Measurements from ENCODE around the gene HNRNPH3. TPM values are rescaled to one million over a fixed set of nuclear protein-coding genes. Genes with fewer than 3 reads are reported as not detected.

The HNRNPH3 gene
- total RNA-seq, 4 donors from 2014 or later, result 37.7 to 75.1 (median 52.1) TPM

- TF ChIP-seq, protein P1, sequence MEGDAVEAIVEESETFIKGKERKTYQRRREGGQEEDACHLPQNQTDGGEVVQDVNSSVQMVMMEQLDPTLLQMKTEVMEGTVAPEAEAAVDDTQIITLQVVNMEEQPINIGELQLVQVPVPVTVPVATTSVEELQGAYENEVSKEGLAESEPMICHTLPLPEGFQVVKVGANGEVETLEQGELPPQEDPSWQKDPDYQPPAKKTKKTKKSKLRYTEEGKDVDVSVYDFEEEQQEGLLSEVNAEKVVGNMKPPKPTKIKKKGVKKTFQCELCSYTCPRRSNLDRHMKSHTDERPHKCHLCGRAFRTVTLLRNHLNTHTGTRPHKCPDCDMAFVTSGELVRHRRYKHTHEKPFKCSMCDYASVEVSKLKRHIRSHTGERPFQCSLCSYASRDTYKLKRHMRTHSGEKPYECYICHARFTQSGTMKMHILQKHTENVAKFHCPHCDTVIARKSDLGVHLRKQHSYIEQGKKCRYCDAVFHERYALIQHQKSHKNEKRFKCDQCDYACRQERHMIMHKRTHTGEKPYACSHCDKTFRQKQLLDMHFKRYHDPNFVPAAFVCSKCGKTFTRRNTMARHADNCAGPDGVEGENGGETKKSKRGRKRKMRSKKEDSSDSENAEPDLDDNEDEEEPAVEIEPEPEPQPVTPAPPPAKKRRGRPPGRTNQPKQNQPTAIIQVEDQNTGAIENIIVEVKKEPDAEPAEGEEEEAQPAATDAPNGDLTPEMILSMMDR (IDR thresholded peaks at IDR 0.05), result no peak
- no peak for TF ChIP-seq POLR2A (IDR thresholded peaks at IDR 0.05)
- Histone ChIP-seq H3K9me3 (no peaks in the 10 kb centered on the region), H3K4me3 (peak overlapping the region in 1 of 4 donors; percentile 26), H3K36me3 (no peaks in the 10 kb centered on the region), H3K4me1 (peaks cover 0 to 12% (median 0%) of the 10 kb centered on the region in 4 donors), H3K27ac (peak overlapping the region; percentile 49 to 69 (median 59)), H3K27me3 (no peaks in the 10 kb centered on the region)
- DNase-seq, result no peak
These were observed 3.7 kb upstream of the HNRNPH3 start for GRCh38 chr10:68327889-68328786.

- Histone ChIP-seq H3K9me3 (no peaks in the 10 kb centered on the region), H3K27ac (peak overlapping the region; percentile 1 to 69 (median 58)), H3K4me1 (peaks cover 0 to 12% (median 0%) of the 10 kb centered on the region in 4 donors), H3K36me3 (no peaks in the 10 kb centered on the region), H3K4me3 (no peak overlapping the region), H3K27me3 (no peaks in the 10 kb centered on the region)
- TF ChIP-seq POLR2A (IDR thresholded peaks at IDR 0.05), result no peak
- TF ChIP-seq, protein P1 (IDR thresholded peaks at IDR 0.05), result no peak
- DNase-seq, result no peak
These were observed 2.4 kb upstream of the HNRNPH3 start for GRCh38 chr10:68329506-68329861.

DNA sequence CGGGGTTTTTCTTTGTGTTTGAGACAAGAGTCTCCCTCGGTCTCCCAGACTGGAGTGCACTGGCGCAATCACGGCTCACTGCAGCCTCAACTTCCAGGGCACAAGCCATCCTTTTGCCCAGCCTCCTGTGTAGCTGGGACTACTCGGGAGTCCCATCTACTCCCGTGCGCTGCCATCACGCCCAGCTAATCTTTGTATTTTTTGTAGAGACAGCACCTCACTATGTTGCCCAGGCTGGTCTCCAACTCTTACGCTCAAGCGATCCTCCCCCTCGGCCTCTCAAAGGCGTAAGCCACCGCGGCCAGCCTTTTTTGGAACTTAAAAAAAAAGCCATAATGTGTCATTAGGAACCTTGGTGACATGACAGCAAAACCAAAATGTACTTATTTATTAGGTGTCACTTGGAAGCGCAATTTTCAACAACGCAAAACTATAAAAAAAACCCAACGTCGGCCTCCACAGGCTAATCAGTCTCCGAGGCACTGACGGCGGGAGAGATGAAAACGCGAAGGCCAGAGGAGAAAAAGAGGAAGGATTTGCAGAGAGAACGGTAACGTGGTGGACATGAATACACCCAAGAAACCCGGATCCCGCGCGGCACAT, 911 bp upstream of the HNRNPH3 start:
- peak overlapping the region; percentile 81 to 99 (median 94) for H3K4me3 ChIP-seq
- peak in 2 of 3 donors; percentile 23 to 55 for DNase-seq
- TF ChIP-seq POLR2A (IDR thresholded peaks at IDR 0.05), result no peak
- TF ChIP-seq, protein P1 (IDR thresholded peaks at IDR 0.05), result no peak
- H3K4me1 ChIP-seq, result peaks cover 0 to 18% (median 5%) of the 10 kb centered on the region in 4 donors
- H3K27me3 ChIP-seq, result no peaks in the 10 kb centered on the region
- no peaks in the 10 kb centered on the region for H3K9me3 ChIP-seq
- H3K36me3 ChIP-seq, result no peaks in the 10 kb centered on the region
- peak overlapping the region; percentile 96 to 99 (median 98) for H3K27ac ChIP-seq

DNA sequence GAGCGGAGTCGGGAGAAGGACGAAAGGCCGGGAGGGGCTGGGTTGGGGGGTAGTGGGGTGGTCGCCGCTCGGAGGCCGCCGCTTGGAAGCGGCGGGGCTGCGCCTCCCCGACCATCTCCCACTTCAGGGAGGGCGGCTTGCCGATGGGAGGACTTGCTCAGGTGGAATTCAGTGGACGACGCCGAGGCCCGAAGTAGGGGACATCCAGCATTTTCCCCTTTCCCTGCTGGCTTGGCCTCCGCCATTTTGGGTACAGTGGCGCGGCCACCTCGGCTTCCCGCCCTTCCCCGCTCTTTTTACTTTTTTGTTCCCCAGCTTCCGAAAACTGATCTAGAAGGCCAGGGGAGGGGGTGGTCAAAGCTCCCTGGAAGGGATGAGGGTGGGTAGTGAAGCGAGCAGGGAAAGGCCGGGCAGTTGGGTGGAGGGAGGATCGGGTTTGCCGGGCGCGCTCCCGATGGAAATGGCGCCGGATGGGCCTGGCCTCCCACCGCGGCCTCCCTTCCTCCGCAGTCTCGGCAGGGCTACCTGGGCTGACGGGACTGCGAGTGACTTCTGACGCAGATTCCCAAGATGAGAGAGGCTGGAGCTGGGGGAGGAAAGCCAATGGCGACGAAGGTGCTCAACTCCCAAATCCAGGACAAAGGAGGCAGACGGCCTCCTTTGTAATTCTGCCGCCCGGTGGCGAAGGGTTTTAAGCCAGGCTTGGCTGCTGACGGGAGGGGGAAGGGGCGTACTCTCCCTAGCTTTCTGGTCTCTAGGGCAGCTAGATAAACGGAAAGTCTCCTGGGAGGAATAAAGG, 594 bp downstream of the HNRNPH3 start, which contains the start of gene PBLD:
TSS of gene PBLD (minus strand) at position 670 of the 799 bp plus-strand sequence. CDS start 26,084 bp downstream, outside the sequence.
- DNase-seq, result peak; percentile 58 to 85 (median 84)
- no peaks in the 10 kb centered on the region for H3K36me3 ChIP-seq
- H3K27ac ChIP-seq, result peak within 1 kb of the TSS; percentile 96 to 99 (median 98)
- H3K27me3 ChIP-seq, result no peaks in the 10 kb centered on the region
- TF ChIP-seq, protein P1 (IDR thresholded peaks at IDR 0.05), result peak in 4 of 6 experiments; percentile 33 to 66 (median 56)
- peak; percentile 61 to 63 for TF ChIP-seq POLR2A (IDR thresholded peaks at IDR 0.05)
- no peaks in the 10 kb centered on the region for H3K9me3 ChIP-seq
- H3K4me1 ChIP-seq, result peaks cover 0 to 33% (median 11%) of the 10 kb centered on the region in 4 donors
- H3K4me3 ChIP-seq, result peak within 1 kb of the TSS; percentile 81 to 99 (median 94)

- Histone ChIP-seq H3K4me1 (peaks cover 0 to 39% (median 11%) of the 10 kb centered on the region in 4 donors), H3K9me3 (no peaks in the 10 kb centered on the region), H3K27ac (peak overlapping the region; percentile 96 to 99 (median 98)), H3K4me3 (peak overlapping the region; percentile 81 to 99 (median 94)), H3K36me3 (peaks cover 0 to 2% (median 0%) of the 10 kb centered on the region in 3 donors), H3K27me3 (no peaks in the 10 kb centered on the region)
- TF ChIP-seq POLR2A (IDR thresholded peaks at IDR 0.05), result no peak
- TF ChIP-seq, protein P1 (IDR thresholded peaks at IDR 0.05), result no peak
- no peak for DNase-seq
These were observed 1.2 kb downstream of the HNRNPH3 start for GRCh38 chr10:68333058-68333395.

Measured in Peyer's patch (tissue), 4 donors.